Measurements from ENCODE around the gene HOPX.
"Not testable (repeated sequence)": the region's sequence is repeated elsewhere in the genome, so short reads cannot be mapped to it uniquely, and the experiment has no call there.

Gene HOPX

GRCh38 chr4:56654238-56654632 lies 26.9 kb downstream of the HOPX start:
- DNase-seq (ENCODE audit: low read depth in 3 of 3): no peak

DNA sequence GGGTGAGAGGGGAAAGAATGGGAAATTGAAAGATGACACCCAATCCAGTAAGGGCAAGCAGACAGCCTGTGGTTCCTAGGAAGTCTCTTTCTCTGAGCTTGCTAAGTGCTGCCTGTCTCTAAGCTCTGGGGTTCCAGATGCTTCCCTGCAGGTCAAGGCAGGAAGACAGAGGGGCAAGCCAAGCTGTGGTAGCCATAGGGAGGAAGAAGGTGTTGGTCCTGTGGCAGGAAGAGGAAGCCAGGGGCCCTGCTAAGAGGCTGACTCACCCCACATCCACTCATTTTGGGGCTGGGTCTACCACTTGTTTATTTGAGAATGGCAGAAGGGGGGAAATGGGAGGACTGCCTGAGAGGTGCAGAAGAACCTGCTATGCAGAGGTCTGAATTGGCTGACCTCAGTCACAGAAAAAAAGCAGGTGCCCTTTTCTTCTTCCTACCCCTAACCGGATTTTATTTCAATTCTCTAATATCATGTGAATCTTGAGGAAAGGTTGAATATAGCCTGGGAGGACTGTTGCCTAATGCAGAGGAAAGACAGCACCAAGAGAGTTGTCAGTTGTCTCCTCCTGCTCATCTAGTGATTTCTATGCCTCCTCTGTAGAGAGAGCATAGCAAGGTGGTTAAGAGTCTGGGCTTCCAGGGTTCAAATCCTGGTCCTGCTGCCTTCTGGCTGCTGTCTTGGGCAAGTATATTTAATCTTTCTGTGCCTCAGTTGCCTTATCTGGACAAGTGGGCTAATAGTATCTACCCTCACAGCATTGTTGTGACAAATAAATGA lies 27.4 kb downstream of the HOPX start:
- DNase-seq (ENCODE audit: low read depth in 3 of 3): no peak

DNA sequence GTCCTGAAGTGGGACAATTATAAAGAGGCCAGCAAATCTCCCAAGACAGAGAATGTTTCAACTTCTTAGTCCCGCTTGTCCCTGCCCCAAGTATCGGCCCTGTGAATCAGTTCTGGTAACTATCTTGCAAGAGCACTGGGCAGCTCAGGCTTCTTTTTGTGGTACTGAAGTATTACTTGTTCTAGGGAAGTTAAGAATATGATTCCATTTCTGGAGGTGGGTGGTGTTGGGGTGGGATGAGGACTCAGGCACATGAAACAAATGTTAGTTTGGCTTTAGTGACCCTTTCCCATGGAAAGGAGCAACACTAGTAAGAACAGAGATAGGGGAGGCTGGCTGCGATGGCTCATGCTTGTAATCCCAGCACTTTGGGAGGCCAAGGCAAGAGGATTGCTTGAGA lies 28.9 kb downstream of the HOPX start:
- DNase-seq (ENCODE audit: low read depth in 3 of 3): no peak

DNA sequence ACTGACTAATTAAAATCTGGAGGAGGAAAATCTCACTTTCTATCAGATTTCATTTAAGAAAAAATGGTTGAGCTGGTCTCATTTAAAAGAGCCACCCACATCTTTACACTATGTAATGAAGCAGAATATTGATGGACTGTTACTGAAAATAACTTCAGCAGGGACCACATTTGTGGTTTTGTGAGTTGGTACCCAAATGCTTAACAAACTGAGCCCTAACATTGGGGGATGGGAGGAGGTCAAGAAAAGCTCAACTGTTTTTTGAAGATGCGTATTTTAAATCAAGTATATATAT lies 30.1 kb downstream of the HOPX start:
- no peak for DNase-seq (ENCODE audit: low read depth in 3 of 3)

GRCh38 chr4:56650262-56651055 lies 30.6 kb downstream of the HOPX start:
- no peak for DNase-seq (ENCODE audit: low read depth in 3 of 3)

DNA sequence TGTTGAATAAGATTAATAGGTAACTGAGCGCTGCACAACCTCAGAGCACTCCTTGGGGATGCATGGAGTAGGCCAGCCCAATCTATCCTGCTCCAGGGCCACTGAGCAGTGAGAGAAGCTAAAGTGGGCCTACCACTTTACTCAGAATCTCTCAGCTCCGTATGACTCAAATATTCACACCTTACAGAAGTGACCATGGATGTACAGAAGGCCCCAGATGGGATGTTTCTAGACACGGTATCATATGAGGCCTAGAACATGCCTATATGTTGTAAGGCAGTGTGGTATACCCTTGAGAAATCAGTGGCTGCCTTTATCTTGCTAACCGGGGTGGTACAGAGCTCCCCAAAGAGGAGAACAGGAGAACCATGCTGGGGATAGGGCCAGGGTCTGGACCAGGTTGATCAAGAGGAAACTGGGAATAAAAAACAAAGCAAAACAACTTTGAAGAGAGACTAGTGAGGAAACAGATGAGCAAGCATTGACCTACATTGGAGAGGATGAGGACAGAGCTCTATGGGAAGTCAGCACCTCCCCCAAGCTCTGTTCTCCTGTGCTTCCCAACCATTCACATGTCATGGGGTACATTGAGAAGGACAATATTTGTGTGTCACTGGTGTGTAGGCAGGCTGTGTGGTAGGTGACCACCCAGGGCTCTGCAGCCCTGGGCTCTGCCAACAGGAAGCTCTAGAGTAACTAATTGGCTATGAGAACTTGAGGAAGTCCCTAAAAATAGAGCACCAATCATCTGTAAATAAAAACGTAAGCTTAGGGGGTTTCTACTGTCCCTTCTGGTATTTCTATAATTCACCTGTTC lies 31.4 kb downstream of the HOPX start:
- DNase-seq (ENCODE audit: low read depth in 3 of 3): no peak

- DNase-seq (ENCODE audit: low read depth in 3 of 3): no peak
These were observed 32.3 kb downstream of the HOPX start for GRCh38 chr4:56648824-56649151.

GRCh38 chr4:56648021-56648823 lies 32.9 kb downstream of the HOPX start:
- DNase-seq (ENCODE audit: low read depth in 3 of 3): no peak

DNA sequence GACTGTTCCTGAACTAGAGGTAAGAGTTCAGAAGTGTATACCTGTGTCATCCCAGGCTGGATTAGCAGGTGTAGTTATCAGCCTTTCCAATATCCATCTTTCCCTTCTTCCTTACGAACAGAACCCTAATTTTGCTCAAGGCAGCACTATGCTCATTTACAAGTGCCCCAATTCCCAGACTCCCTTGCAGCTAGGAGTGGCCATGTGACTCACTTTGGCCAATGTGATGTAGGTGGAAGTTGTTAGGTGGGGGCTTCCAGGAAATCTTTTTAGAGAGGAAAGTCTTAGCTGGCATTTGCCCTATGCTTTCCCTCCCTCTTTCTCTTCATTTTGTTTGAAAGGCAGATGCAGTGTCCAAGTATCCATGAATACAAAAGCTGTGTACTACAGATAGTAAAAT lies 34.8 kb downstream of the HOPX start:
- no peak for DNase-seq (ENCODE audit: low read depth in 3 of 3)

- DNase-seq (ENCODE audit: low read depth in 3 of 3): no peak
These were observed 37.5 kb downstream of the HOPX start for GRCh38 chr4:56643596-56643995.

DNA sequence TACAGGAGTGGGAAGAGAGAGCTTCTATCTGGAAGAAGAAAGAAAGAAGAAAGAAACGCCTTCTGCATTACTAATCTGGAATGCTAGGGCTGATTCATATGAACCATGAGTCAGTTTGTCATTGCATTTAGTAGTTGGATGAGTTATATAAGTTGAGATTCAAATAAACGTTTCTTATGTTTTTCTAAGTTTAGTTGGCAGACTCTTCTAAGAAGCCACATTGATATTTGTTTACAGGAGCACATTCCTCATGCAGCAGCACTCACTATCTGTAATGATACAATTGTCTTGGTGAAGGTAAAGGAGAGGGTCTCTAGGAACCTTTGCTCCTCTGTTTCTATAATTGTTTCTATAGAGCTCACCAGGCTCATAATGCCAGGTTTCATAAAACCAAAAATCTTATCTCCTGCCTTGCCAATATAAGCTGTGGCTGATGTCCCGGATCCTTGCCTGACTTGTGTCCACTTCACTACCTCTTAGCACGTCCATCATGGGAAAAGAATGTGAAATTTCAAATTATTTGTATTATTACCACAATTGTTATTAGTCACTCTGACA lies 39.5 kb downstream of the HOPX start:
- DNase-seq (ENCODE audit: low read depth in 3 of 3): no peak

DNA sequence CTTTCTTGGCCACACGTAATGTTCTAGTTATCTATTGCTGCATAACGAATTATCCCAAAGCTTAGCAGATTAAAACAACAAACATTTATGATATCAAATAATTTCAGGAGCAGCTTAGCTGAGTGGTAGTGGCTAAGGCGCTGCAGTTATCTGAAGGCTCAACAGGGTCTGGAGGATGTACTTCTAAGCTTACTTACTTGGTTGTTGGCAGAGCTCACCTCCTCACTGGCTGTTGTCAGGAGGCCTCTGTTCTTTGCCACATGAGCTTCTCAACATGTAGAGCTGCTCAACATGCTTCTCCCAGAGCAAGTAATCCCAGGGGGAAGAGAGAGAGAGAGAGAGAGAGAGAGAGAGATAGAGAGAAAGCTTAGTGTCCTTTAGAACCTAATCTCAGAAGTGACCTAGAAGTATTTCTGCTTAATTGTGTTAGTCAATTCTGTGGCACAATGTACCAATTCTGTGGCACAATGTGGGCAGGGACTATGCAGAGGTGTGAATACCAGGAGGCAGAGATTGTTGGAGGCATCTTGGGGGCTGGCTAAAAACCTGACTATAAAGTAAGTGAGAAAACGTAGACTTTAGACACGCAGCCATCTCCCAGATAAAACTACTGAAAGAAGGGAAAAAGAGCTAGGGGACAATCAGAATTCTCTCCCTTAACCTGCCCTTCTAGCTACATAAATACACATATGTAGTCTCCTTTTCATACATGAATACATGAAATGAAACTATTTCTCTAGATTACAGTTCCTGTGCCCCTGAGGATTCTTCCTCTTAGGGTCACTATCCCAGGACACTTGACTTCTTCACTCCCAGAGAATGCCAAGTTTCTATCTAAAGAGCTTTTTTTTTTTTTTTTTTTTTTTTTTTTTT lies 40.2 kb downstream of the HOPX start:
- DNase-seq (ENCODE audit: low read depth in 3 of 3): no peak

GRCh38 chr4:56637791-56638190 lies 43.3 kb downstream of the HOPX start:
- no peak for DNase-seq (ENCODE audit: low read depth in 3 of 3)

DNA sequence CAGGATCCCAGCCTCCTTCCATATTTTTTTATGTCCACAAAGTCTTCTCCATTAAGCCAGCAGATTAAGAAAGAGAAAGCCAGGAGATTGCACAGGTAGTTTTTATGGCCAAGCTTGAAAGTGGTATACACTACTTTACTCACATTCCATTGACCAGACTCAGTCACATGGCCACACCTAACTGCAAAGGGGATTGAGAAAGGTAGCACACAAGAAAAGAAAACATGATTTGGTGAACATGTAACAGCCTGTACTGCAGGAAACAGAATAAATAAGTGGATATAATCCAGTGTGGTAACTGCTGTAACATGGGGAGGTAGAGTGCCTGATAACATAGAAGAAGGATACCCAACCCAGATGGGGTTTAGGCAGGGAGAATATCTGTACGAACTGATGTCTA lies 43.9 kb downstream of the HOPX start:
- no peak for DNase-seq (ENCODE audit: low read depth in 3 of 3)

DNA sequence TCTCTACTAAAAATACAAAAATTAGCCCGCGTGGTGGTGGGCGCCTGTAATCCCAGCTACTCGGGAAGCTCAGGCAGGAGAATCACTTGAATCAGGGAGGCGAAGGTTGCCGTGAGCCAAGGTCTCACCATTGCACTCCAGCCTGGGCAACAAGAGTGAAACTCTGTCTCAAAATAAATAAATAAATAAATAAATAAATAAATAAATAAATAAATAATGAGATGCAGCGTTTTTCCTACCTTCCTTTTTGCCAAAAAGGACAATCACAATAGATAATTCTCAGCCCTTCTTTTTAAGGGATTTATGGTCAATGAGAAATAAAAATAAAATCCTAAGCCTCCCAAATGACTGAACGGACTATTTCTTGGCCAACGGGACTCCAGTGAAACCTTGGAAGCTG lies 46.1 kb downstream of the HOPX start:
- not testable (repeated sequence) for DNase-seq (ENCODE audit: low read depth in 3 of 3)

- DNase-seq (ENCODE audit: low read depth in 3 of 3): no peak
These were observed 47.6 kb downstream of the HOPX start for GRCh38 chr4:56633486-56633885.

GRCh38 chr4:56630876-56631666 lies 50.0 kb downstream of the HOPX start:
- no peak for DNase-seq (ENCODE audit: low read depth in 3 of 3)

DNA sequence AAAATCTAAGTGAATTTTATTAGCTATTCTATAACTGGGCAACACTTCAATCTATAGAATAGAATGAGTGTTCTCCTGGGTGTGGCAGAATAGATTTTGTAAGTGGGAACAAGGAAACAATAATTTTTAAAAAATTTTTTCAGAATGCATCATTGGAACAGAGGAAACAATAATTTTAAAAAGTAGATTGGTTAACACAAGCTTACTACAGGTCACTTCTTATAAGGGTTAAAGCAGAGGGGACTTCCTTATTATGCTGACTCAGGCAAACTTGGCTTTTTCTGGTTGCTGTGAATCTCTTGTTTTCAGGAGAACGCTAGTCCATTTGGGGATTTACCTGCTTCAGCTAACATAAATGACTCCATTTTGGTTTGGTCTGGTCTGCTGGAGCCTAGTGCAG lies 52.5 kb downstream of the HOPX start:
- DNase-seq (ENCODE audit: low read depth in 3 of 3): no peak

- no peak for DNase-seq (ENCODE audit: low read depth in 3 of 3)
These were observed 53.1 kb downstream of the HOPX start for GRCh38 chr4:56627985-56628384.

- no peak for DNase-seq (ENCODE audit: low read depth in 3 of 3)
These were observed 53.7 kb downstream of the HOPX start for GRCh38 chr4:56627375-56627774.

All from stimulated activated CD4-positive, alpha-beta T cell treated with anti-CD3 and anti-CD28 coated beads, TNF-alpha, amount 100 ng/mL, for 4 hours (primary cell).